ENCODE measurements around the gene COL27A1. TPM values are rescaled to one million over a fixed set of nuclear protein-coding genes. Genes with fewer than 3 reads are reported as not detected.

COL27A1 gene
- total RNA-seq, 1 donor from 2014 or later, result 13.0 TPM

GRCh38 chr9:114256827-114257328 is 101.5 kb downstream of the COL27A1 start:
- ATAC-seq (no peak), DNase-seq (no peak)
- Histone ChIP-seq H3K36me3 (no peaks in the 10 kb centered on the region), H3K27me3 (ENCODE audit: low read depth) (no peaks in the 10 kb centered on the region), H3K27ac (no peak overlapping the region), H3K4me3 (no peak overlapping the region), H3K4me1 (no peaks in the 10 kb centered on the region), H3K9me3 (no peaks in the 10 kb centered on the region)
- intact Hi-C loops (cut with DNase I), result no loop called here
- no peak for TF ChIP-seq CTCF (IDR thresholded peaks at IDR 0.05)

- no peak overlapping the region for H3K27ac ChIP-seq
- ATAC-seq (no peak), DNase-seq (no peak)
- no peaks in the 10 kb centered on the region for H3K27me3 ChIP-seq (ENCODE audit: low read depth)
- H3K36me3 ChIP-seq, result no peaks in the 10 kb centered on the region
- no peak for TF ChIP-seq CTCF (IDR thresholded peaks at IDR 0.05)
- H3K4me1 ChIP-seq, result no peaks in the 10 kb centered on the region
- no peak overlapping the region for H3K4me3 ChIP-seq
- no peaks in the 10 kb centered on the region for H3K9me3 ChIP-seq
- intact Hi-C loops (cut with DNase I), result no loop called here
Measured at GRCh38 chr9:114258218-114258617, 102.9 kb downstream of the COL27A1 start.

GRCh38 chr9:114258866-114259797 is 103.8 kb downstream of the COL27A1 start:
- Histone ChIP-seq H3K27me3 (ENCODE audit: low read depth) (no peaks in the 10 kb centered on the region), H3K27ac (no peak overlapping the region), H3K36me3 (no peaks in the 10 kb centered on the region), H3K4me1 (no peaks in the 10 kb centered on the region), H3K4me3 (no peak overlapping the region), H3K9me3 (no peaks in the 10 kb centered on the region)
- no peak for ATAC-seq
- DNase-seq, result no peak
- TF ChIP-seq CTCF (IDR thresholded peaks at IDR 0.05), result no peak
- intact Hi-C loops (cut with DNase I), result no loop called here

- no peaks in the 10 kb centered on the region for H3K27me3 ChIP-seq (ENCODE audit: low read depth)
- ATAC-seq (no peak), DNase-seq (no peak)
- no peak overlapping the region for H3K4me3 ChIP-seq
- no peaks in the 10 kb centered on the region for H3K9me3 ChIP-seq
- no peak overlapping the region for H3K27ac ChIP-seq
- peaks cover 4% of the 10 kb centered on the region for H3K4me1 ChIP-seq
- intact Hi-C loops (cut with DNase I), result no loop called here
- TF ChIP-seq CTCF (IDR thresholded peaks at IDR 0.05), result no peak
- no peaks in the 10 kb centered on the region for H3K36me3 ChIP-seq
Measured at GRCh38 chr9:114259798-114260523, 104.6 kb downstream of the COL27A1 start.

GRCh38 chr9:114261026-114261425 is 105.7 kb downstream of the COL27A1 start:
- Histone ChIP-seq H3K36me3 (no peaks in the 10 kb centered on the region), H3K4me1 (peaks cover 4% of the 10 kb centered on the region), H3K4me3 (no peak overlapping the region), H3K27me3 (ENCODE audit: low read depth) (no peaks in the 10 kb centered on the region), H3K27ac (no peak overlapping the region), H3K9me3 (no peaks in the 10 kb centered on the region)
- DNase-seq (no peak), ATAC-seq (no peak)
- intact Hi-C loops (cut with DNase I), result no loop called here
- TF ChIP-seq CTCF (IDR thresholded peaks at IDR 0.05), result no peak
